CD4-positive, alpha-beta T cell (primary cell): Measurements from ENCODE around the gene EYA2. TPM values are rescaled to one million over a fixed set of nuclear protein-coding genes. Genes with fewer than 3 reads are reported as not detected.

Experiments
- ATAC-seq: fragments of 200-7000 bp; cut with Tn5 transposase; one replicate; pipeline ENCODE4 v1.10.0; 2022; ENCODE audit warnings: mild to moderate bottlenecking; ENCODE audit not compliant: poor library complexity
- CTCF ChIA-PET: fragments of 350-600 bp; sonication (Branson Sonifier 250); formaldehyde crosslinking; loops from one replicate; lab custom pipeline; 2021; ENCODE audit warnings: antibody characterized with exemption, inconsistent platforms; lab: Charles Lee
- POLR2A ChIA-PET: fragments of 350-600 bp; sonication (Branson Sonifier 250); formaldehyde crosslinking; loops from one replicate; lab custom pipeline; 2021; ENCODE audit warnings: antibody characterized with exemption, inconsistent platforms; lab: Charles Lee
- DNase-seq, 14 experiments: peaks; one replicate each; pipeline ENCODE4 v3.0.0-alpha.2; 2013 to 2020; ENCODE audit warnings: mixed read lengths in 2 of 14
- H3K27ac ChIP-seq, 2 donors: one replicate each; pipeline versions ENCODE4 v1.5.1 to v1.7.0; 2013; ENCODE audit warnings: low read length in 2 of 2, low read depth in 1 of 2, mild to moderate bottlenecking in 1 of 2
- H3K27me3 ChIP-seq, 2 experiments: 1 replicate in 1 of 2; 2 replicates in 1 of 2; pipeline versions ENCODE4 v1.6.1 to v1.7.0; 2013; ENCODE audit warnings: low read length in 2 of 2, control low read depth in 1 of 2, mild to moderate bottlenecking in 1 of 2, moderate library complexity in 1 of 2; ENCODE audit not compliant: insufficient read depth in 2 of 2, control insufficient read depth in 1 of 2
- H3K36me3 ChIP-seq: one replicate; pipeline ENCODE4 v1.6.1; 2013; ENCODE audit warnings: low read length, control low read depth; ENCODE audit not compliant: insufficient read depth
- H3K4me1 ChIP-seq: one replicate; pipeline ENCODE4 v1.6.1; 2013; ENCODE audit warnings: low read length, control low read depth; ENCODE audit not compliant: insufficient read depth
- H3K4me3 ChIP-seq: one replicate; pipeline ENCODE4 v1.5.1; 2013; ENCODE audit warnings: mild to moderate bottlenecking, low read length, moderate library complexity
- H3K9me3 ChIP-seq, 2 experiments: 1 replicate in 1 of 2; 2 replicates in 1 of 2; pipeline versions ENCODE4 v1.6.1 to v1.7.0; 2013; ENCODE audit warnings: low read length in 2 of 2, mild to moderate bottlenecking in 2 of 2, control low read depth in 1 of 2, moderate library complexity in 1 of 2; ENCODE audit not compliant: control insufficient read depth in 1 of 2, insufficient read depth in 1 of 2
- H3K27ac Mint-ChIP-seq: one replicate; pipeline ENCODE4 v1.8.0; 2020; ENCODE audit warnings: mixed read lengths
- H3K27me3 Mint-ChIP-seq: one replicate; pipeline ENCODE4 v1.8.0; 2021; ENCODE audit warnings: mixed read lengths
- H3K36me3 Mint-ChIP-seq: one replicate; pipeline ENCODE4 v1.8.0; 2021; ENCODE audit warnings: low read depth, mixed read lengths
- H3K4me1 Mint-ChIP-seq: one replicate; pipeline ENCODE4 v1.8.0; 2021; ENCODE audit warnings: low read depth, mixed read lengths
- H3K4me3 Mint-ChIP-seq: one replicate; pipeline ENCODE4 v1.8.0; 2020; ENCODE audit warnings: mild to moderate bottlenecking, mixed read lengths
- H3K9me3 Mint-ChIP-seq: one replicate; pipeline ENCODE4 v1.8.0; 2020; ENCODE audit warnings: mixed read lengths
- intact Hi-C, 2 experiments: fragments of 100-400 bp; cut with DNase I in 1 of 2; cut with micrococcal nuclease in 1 of 2; formaldehyde crosslinking; loops; one replicate each; pipeline versions ENCODE4 v1.15.1 to v1.9.0; 2023 to 2025; cut with DNase I, micrococcal nuclease
- total RNA-seq, 174 experiments: library from RNA in 2 of 174; stranded (reverse) in 2 of 174; gene quantifications; one replicate each; pipeline ENCODE4 v1.2.3 and lab custom pipeline; 2021 to 2026
- TF ChIP-seq, protein P1 (sequence below): fragments of 200-600 bp; IDR thresholded peaks from one replicate; pipeline ENCODE4 v1.8.0; 2022; ENCODE audit warnings: antibody characterized with exemption, mild to moderate bottlenecking

The EYA2 gene
- total RNA-seq, 2 experiments from 2014 or later: not detected

DNA sequence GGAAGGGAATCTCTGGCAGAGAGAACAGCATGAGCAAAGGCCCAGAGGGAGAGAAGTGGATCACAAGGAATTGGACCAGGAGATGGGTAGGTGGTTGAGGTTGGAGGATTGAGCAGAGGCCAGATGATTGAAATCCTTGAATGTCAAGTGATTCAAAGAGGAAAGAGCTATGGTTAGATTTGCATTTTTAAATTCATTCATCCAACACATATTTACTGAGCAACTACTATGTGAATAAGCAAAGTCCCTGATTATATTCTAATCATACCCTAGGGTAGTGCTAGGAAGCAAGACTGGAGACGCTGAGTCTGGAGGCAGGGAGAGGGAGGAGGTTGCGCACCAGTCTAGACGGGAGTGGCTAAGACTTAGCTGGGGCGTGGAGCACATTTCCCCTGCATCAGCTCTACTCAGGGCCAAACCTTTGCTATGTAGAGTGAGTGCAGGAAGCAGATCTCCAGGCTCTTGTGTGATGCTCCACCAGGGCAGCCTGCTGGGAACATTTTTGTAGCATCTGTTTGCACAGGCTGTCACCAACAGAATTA, 40.2 kb downstream of the EYA2 start:
- intact Hi-C loops: no loop called here
- no peak overlapping the region for H3K27ac Mint-ChIP-seq
- H3K36me3 ChIP-seq: no peaks in the 10 kb centered on the region
- H3K4me1 Mint-ChIP-seq: no peaks in the 10 kb centered on the region
- POLR2A ChIA-PET: no interaction called here
- no peaks in the 10 kb centered on the region for H3K27me3 ChIP-seq
- no peaks in the 10 kb centered on the region for H3K36me3 Mint-ChIP-seq
- H3K9me3 ChIP-seq: no peaks in the 10 kb centered on the region
- TF ChIP-seq, protein P1, sequence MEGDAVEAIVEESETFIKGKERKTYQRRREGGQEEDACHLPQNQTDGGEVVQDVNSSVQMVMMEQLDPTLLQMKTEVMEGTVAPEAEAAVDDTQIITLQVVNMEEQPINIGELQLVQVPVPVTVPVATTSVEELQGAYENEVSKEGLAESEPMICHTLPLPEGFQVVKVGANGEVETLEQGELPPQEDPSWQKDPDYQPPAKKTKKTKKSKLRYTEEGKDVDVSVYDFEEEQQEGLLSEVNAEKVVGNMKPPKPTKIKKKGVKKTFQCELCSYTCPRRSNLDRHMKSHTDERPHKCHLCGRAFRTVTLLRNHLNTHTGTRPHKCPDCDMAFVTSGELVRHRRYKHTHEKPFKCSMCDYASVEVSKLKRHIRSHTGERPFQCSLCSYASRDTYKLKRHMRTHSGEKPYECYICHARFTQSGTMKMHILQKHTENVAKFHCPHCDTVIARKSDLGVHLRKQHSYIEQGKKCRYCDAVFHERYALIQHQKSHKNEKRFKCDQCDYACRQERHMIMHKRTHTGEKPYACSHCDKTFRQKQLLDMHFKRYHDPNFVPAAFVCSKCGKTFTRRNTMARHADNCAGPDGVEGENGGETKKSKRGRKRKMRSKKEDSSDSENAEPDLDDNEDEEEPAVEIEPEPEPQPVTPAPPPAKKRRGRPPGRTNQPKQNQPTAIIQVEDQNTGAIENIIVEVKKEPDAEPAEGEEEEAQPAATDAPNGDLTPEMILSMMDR: no peak
- no peaks in the 10 kb centered on the region for H3K9me3 Mint-ChIP-seq
- DNase-seq (no peak), ATAC-seq (no peak)
- CTCF ChIA-PET: no interaction called here
- H3K27me3 Mint-ChIP-seq: peaks cover 21% of the 10 kb centered on the region
- no peaks in the 10 kb centered on the region for H3K4me1 ChIP-seq
- H3K4me3 ChIP-seq: no peak overlapping the region
- no peak overlapping the region for H3K27ac ChIP-seq
- no peak overlapping the region for H3K4me3 Mint-ChIP-seq

DNA sequence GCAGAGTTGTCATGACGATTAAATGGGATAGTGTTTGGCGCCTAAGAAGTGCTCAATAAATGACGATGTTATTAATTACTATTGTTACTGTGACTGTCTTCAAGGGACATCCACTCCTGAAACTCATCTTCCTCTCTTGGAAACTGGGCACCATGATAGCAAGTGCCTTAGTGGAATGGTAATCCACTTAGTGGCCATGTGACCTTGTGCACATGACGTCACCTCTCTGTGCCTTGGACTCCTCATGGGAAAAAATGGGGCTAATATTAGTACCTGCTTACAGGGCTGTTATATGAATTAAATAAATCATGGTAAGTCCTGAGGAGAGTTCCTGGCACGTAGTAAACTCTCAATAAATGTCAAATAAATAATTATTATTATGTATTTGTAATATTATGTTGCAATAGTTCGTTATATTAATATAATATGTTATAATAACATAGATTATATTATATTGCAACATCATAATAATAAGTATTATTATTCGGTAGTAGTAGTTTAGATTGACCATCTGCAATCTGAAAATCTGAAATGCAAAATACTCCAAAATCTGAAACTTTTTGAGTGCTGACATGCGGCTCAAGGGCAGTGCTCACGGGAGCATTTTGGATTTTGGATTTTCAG, 40.9 kb downstream of the EYA2 start:
- ATAC-seq (no peak), DNase-seq (no peak)
- H3K4me3 Mint-ChIP-seq: no peak overlapping the region
- no peaks in the 10 kb centered on the region for H3K4me1 Mint-ChIP-seq
- TF ChIP-seq, protein P1: no peak
- Histone ChIP-seq H3K27me3 (no peaks in the 10 kb centered on the region), H3K27ac (no peak overlapping the region), H3K9me3 (peaks cover 0 to 2% of the 10 kb centered on the region in 2 experiments), H3K4me1 (no peaks in the 10 kb centered on the region), H3K4me3 (no peak overlapping the region), H3K36me3 (no peaks in the 10 kb centered on the region)
- H3K9me3 Mint-ChIP-seq: no peaks in the 10 kb centered on the region
- ChIA-PET CTCF (no interaction called here), POLR2A (no interaction called here)
- intact Hi-C loops: no loop called here
- no peak overlapping the region for H3K27ac Mint-ChIP-seq
- H3K36me3 Mint-ChIP-seq: no peaks in the 10 kb centered on the region
- H3K27me3 Mint-ChIP-seq: peaks cover 18% of the 10 kb centered on the region

DNA sequence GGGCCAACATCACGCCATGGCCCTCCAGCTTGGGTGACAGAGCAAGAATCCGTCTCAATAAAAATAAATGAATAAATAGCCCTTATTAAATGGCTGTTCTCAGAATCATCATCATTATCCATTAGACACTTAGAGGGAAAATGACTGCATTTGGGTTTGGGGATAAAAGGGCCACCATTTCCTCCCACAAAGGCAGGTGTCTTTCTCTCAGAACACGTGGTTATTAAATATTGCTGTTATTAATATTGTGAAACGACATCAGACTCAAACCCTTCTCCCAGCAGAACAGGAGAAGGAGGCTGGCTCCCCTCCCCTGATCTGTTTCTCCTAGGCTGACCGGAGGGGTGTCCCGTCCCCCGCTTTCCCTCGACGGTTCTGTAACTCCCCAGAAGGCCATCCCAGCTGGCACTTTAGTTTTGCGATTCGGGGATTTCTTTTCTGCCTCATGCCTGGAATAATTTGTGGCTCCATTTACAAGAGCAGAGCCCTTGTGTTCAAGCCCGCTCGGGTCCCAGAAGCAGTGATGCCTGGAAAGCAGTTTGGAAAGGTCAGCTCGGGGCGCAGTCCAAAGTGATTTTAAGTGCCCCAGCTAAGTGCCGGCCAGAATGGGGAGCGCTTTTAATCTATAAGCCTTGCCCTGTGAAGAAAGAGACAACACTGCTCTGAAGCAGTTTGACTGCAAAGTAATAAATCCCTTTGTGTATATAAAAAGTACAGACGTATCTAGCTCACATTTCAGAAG, 41.9 kb downstream of the EYA2 start:
- intact Hi-C loops: no loop called here
- ChIA-PET CTCF (no interaction called here), POLR2A (no interaction called here)
- H3K36me3 Mint-ChIP-seq: no peaks in the 10 kb centered on the region
- Histone ChIP-seq H3K36me3 (no peaks in the 10 kb centered on the region), H3K4me1 (no peaks in the 10 kb centered on the region), H3K27me3 (no peaks in the 10 kb centered on the region), H3K4me3 (no peak overlapping the region), H3K27ac (no peak overlapping the region), H3K9me3 (peaks cover 0 to 5% of the 10 kb centered on the region in 2 experiments)
- TF ChIP-seq, protein P1: no peak
- ATAC-seq (no peak), DNase-seq (no peak)
- H3K27ac Mint-ChIP-seq: no peak overlapping the region
- H3K9me3 Mint-ChIP-seq: no peaks in the 10 kb centered on the region
- no peak overlapping the region for H3K4me3 Mint-ChIP-seq
- peaks cover 19% of the 10 kb centered on the region for H3K27me3 Mint-ChIP-seq
- no peaks in the 10 kb centered on the region for H3K4me1 Mint-ChIP-seq
